HG03565 (cell line): ENCODE measurements around the gene KSR2.
"Not testable (repeated sequence)": the region's sequence is repeated elsewhere in the genome, so short reads cannot be mapped to it uniquely, and the experiment has no call there.

Experiments
- ATAC-seq: cut with Tn5 transposase; IDR thresholded peaks from one replicate; pipeline ENCODE4 v1.9.1; 2021; ENCODE audit warnings: mild to moderate bottlenecking, moderate library complexity; ENCODE audit not compliant: unreplicated experiment

Gene KSR2

DNA sequence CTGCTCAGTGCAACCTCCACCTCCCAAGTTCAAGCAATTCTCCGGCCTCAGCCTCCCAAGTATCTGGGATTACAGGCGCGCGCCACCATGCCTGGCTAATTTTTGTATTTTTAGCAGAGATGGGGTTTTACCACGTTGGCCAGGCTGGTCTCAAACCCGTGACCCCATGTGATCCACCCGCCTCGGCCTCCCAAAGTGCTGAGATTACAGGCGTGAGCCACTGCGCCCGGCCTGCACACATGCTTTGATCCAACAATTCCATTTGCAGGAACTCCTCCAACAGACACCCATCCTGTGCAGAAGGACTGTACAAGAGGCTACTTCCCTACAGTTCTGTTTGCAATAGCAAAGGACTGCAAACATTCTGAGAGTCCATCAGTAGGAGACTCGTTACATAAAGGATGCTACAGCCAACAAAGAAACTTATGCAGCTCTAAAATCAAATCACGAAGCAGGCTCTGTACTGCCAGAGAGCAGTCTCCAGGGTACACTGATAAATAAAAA is 108.0 kb downstream of the KSR2 start:
- ATAC-seq: not testable (repeated sequence)

DNA sequence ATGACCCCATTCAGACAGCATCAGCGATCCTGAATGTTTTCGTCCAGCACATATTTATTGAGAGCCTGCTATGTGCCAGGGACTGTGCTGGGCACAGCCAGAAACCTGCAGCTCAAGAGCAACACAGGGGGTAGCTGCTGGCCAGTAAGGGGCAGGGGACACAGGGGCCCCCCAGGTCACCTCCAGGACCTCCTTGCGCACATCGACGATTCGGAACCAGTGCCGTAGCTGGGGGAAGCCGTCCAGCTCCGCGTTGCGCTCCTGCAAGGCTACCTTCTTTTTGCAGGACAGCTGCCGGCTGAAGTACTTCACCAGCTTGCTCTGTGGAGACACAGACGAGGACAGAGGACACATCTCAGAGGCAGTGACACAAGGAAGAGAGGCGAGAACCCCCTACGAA is 108.7 kb downstream of the KSR2 start:
- no peak for ATAC-seq

DNA sequence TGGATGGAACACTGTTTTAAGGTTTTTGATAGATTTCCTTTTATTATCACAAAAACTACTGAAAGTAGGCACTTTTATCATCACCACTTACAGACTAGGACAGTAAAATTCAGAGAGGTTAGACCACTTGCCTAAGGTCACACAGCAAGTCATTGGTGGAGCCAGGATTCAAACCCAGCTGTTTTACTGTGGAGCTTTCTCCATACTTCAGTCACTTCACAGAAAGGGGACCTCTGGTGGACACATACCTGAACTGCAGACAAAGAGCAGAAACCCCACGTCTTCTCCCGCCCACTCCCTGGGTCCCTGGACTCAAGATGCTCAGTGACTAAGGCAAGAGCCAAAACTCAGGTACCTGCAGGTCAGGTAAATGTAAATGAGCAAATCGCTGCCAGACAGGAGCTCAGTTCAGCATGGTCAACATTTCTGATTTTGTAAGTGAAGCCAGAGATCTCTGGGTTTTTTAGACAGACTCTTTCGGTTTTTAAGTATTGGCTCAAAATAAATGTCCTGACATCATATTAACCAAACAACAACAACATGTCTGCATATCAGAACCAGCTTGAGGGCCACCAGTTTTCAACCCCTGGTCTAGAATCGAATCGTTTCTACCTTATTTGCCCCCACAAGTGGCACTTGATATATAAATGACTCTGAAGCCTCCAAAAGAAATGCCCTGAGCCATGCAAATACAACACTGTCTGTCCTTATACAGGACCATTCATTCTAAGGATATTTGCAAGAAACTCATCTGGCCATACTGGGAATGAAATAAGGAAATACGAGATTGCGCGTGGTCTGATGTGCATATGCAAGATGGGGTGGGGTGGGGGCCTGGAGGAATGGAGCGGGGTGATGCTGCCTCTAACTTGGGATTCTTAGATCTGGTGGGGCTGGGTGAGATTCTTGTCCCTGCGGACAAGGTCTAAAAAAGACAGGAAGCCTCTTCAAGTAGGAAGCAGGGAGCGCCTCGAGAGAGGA is 110.9 kb downstream of the KSR2 start:
- ATAC-seq: no peak

DNA sequence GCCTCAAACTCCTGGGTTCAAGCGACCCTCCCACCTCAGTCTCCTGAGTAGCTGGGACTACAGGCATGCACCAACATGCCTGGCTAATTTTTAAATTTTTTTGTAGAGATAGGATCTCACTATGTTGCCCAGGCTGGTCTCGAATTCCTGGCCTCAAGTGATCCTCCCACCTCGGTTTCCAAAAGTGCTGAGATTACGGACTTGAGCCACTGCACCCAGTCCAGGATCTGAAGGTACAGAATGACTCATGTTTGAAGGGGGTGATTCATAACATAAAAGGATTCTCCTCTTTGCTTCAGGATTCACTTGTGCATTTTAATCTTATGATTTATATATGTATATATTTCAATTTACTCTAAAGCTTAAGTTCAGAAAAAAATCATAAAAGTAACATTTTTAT is 111.7 kb downstream of the KSR2 start:
- not testable (repeated sequence) for ATAC-seq

DNA sequence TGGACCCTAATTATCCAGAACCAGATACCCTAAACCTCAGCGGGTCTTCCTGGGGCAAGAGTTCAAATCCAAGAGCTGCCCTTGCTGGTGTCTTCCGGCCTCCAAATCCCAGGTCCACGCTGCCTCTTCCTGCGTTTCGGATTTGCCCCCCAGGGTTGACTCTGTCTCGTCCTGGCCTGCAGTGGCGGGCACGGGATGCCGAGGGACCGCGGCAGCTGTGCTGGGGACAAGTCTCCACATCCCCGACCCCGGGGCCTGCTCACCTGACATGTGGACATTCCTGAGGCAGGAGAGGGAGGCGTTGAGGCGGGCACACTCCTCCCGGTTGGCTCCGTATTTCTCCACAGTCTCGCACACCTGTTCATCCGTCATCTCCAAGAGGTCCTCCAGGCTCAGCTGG is 113.6 kb downstream of the KSR2 start:
- ATAC-seq: no peak

GRCh38 chr12:117854339-117855012 is 114.3 kb downstream of the KSR2 start:
- ATAC-seq: no peak

DNA sequence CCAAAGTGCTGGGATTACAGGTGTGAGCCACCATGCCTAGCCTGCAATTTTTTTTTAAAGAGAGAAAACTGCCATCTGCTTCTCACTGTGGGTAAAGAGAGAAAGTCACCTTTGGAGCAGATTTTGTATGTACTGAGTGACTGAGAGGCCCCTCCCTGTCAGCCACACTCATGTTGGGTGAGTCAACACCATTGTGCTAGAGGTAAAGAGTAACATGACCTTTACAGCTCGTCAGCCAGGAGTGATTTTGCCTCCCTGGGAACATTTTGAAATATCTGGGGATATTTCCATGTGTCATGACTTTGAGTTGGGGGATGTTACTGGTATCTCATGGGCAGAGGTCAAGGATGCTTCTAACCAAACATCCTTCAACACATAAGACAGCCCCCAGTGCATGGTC is 115.2 kb downstream of the KSR2 start:
- no peak for ATAC-seq

- no peak for ATAC-seq
Observed at GRCh38 chr12:117850048-117850447, 118.7 kb downstream of the KSR2 start.

DNA sequence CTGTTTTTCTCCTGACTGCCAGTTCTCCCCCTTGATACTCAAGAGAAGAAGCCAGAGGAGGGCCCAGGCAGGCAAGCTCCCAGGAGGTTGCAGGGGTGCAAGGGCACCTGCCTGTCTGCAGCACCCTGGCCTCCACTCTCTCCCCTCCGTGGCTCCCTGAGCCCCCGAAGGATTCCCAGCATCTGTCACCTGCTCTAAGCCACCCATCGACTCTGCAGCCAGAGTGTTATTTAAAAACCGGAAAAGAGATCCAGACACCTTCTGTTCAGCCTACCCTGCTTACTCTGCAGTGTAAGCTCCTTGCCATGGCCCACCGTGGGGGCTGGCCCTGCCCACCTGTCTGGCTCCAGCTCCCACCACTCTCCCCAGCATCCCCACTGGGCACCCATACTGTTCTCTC is 121.4 kb downstream of the KSR2 start:
- no peak for ATAC-seq

- ATAC-seq: no peak
Observed at GRCh38 chr12:117845271-117845904, 123.4 kb downstream of the KSR2 start.

- no peak for ATAC-seq
Observed at GRCh38 chr12:117844114-117844830, 124.5 kb downstream of the KSR2 start.

GRCh38 chr12:117842630-117843029 is 126.2 kb downstream of the KSR2 start:
- ATAC-seq: no peak

DNA sequence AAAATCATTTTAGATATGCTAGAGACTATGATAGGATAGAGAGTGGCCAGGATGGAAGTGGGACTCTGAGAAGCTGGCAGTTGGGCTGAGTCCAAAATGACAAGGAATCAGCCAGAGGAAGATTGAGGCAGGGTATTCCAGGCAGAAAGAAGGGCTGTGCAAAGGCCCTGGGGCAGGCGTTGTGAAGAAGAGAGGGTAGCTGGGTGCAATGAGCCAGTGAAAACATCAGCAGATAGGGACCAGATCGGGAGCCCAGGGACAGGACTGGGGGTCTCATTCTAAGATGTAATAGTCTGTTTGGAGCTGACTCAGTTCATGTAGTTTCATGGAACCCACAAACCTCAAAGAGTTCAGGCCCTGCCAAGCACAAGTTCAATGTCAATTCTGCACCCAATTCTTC is 126.6 kb downstream of the KSR2 start:
- ATAC-seq: no peak

GRCh38 chr12:117837737-117838050 is 131.1 kb downstream of the KSR2 start:
- ATAC-seq: no peak

- ATAC-seq: no peak
Observed at GRCh38 chr12:117836999-117837736, 131.6 kb downstream of the KSR2 start.

DNA sequence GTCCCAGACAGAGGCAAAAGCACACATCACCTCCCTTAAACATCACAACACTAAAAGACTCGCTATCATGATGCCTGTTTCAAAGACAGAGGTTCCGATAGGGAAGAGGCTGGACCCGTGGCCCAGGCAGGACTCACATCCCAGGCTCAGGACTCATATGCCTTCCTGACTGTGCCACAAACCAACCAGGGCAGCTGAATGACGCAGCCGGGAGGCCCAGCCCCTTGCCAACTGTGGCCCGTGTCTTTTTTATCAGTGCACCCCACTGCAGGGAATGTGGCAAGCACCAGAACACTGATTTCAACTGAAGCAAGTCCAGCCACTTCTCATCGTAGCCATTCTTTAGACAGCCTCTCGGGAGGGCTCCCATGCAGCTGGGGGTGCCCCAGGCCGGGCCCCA is 132.3 kb downstream of the KSR2 start:
- no peak for ATAC-seq

- ATAC-seq: no peak
Observed at GRCh38 chr12:117835156-117835555, 133.6 kb downstream of the KSR2 start.

DNA sequence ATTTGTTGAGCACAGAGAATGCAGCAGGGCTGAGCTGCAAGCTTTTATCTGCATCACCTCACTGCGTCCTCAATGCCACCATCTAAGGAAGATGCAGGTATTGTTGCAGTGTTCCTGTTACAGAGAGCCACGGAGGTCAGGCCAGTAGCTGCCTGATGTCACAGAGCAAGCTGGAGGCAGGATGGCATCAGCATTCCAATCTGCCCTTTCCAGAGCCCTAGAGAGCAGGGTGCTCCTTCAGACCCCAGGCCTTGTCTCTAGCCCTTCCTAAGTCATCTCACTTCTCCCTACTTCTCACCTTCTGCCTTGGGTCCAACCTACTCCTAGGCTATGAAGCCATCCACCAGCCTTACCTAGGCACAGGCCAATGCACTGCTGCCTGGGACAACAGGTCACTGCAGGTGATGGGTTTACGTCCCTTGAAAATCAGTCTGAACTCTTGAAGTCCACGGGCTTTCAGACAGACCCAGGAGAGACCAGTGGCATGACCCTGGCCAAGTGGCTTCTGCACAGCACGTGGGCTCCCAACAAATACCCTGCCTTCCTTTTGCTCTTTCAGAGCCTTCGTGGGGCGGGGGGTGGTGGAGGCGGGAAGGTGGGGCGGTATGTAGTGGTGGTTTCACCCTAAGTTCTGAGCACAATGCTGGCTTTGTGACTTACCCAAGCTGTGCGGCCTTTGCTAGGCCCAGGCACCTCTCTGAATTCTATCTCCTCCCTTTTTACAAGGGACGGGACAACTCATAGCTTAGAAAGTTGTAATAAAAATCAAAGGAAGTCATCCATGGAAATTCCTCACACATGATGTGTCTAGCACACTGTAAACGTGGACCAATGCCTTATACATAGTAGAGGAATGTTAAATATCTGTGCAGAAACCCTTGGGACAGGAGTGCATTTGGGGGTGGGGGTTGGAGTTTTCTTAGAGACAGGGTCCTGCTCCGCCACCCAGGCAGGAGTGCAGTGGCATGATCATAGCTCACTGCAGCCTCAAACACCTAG is 136.0 kb downstream of the KSR2 start:
- ATAC-seq: no peak

DNA sequence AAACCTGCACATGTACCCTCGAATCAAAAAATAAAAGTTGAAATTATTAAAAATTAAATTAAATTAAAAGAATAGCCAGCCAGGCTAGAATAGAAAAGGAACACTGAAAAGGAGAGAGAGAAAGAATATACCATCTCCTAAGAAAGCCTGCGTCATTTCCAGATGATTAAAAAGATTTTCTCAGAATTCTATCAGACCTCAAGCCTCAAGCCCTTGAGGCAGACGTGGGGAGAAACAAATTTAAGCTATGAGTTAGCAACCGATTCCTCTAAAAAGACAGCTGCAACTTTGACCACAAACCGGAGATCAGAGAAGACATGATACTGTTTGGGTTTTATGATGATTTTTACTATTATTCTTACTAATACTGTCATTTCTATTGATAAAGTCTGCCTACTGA is 138.3 kb downstream of the KSR2 start:
- ATAC-seq: no peak
